ENCODE data around the gene TOMM34. TPM values are rescaled to one million over a fixed set of nuclear protein-coding genes. Genes with fewer than 3 reads are reported as not detected.

The TOMM34 gene
- total RNA-seq, 1 donor from 2014 or later: 19.3 TPM

DNA sequence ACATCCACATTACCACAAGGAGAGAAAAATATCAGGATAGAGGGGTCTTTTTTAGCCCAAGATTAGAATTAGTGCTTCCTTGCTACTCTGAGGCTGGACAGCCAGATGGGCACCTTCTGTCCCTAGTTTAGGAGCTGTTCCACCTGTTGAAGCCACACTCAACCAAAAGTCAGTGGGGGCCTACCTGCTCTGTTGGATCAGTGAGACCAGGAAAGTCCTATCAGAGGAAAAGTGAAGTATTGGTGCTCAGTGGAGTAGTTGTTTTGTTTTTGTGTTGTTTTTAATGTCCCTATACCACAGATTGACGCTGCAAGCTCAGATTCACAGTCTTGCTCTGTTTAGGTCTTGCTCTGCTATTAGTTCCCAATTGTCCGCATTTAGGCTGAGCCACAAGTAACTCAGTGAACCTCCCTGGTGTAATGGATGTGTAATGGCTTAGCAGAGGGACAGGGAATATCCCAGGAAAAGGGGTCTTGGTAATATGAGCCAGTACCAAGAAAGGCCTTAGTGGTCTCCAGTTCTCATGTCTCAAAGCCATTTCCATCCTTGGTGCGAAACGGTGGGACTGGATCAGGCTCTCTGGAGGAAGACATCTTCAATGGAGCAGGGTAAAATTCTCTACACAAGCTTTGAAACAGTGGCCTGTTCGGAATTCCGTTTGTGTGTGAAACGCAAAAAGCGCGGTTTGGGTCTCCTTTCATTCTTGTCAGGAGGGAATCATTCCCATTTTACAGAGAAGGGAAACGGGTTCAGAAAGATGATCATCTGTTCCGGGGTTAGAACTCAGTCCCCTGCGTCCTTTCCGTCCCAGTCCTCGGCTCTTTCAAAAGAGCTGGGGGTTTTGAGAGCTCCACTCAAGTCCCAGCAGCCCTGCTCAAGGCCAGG lies 51.0 kb downstream of the TOMM34 start:
- ATAC-seq: peak; percentile 8
- DNase-seq (ENCODE audit: low spot score): no peak
- intact Hi-C loops (cut with DNase I): no loop called here

DNA sequence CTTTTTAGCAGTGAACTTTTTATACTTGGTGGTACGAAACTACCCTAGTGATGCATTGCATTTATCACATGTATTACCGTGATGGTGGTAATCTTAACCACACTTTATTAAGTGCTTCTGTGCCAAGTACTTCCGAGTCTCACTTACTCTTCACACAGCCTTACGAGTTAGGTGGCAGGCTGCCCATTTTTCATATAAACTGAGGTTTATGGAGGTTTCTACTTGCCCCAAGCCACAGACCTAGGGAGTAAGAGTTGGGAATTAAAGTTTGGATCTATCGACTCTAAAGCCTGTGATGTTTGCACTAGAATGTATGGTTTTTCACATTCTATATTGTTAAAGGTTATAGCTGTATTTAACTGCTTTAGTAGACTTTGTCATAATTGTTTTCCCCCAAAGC lies 55.8 kb downstream of the TOMM34 start:
- intact Hi-C loops (cut with DNase I): no loop called here
- ATAC-seq: no peak
- DNase-seq (ENCODE audit: low spot score): no peak

DNA sequence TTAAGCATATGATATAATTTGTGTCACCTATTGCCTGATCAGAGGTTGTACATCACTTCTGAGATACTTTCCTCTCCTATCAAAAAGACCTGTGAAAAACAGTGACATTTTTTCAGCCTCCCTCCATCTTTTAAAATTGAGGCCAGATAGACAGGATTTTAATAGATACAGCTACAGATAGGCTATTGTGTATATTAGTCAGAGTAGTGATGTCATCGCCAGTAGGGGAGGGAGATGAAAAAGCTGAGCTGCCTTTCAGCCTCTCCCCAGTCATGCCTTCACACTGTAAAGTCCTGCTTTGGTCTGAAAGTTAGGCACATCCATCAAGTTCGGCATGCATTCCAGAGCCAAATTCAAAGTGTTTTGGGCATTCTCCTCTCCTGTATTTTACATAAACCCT lies 58.2 kb downstream of the TOMM34 start:
- DNase-seq (ENCODE audit: low spot score) (no peak), ATAC-seq (no peak)
- intact Hi-C loops (cut with DNase I): no loop called here

DNA sequence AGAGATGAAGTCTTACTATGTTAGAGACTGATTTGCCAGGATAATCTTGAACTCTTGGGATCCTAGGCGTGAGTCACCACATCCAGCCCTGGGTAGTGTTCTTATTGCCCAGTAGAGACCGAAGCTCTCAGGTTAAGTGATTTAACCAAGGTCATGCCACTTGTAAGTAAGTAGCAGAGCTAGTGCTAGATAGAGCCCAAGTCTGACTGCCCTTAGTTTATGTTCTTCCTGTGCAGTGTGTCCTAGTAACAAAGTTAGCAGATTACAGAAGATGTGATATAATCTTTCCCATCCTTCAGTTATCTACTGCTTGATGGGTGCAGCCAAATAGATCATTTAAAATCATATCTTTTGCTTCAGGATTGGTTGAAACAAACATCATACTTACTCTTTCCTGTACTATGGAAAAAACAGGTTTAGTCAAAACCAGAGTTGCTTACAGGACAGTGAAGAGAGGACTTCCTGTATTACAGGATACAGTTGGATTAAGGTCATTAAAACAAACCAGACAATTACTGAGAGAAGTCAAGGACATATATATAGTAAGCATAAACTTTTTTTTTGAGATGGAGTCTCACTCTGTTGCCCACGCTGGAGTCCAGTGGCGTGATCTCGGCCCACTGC lies 59.9 kb downstream of the TOMM34 start:
- DNase-seq (ENCODE audit: low spot score) (no peak), ATAC-seq (no peak)
- intact Hi-C loops (cut with DNase I): no loop called here

DNA sequence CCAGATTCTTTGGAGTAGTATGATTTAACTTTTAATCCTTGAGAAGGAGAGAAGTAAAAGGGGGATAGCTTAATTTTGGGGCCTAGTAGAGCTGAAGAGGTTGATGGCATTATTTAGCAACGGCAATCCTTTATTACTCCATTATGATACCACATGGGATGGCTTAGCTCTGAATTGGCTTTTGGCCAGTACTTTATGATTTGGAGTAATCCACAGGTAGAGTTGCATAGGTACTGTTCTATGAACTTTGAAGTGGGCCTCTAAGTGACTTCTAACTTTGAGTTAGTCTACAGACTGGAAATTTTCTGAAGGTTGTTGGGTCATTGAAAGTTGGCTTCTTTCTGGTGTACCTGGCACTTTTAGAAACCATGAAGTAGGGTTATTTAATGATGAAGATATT lies 63.1 kb downstream of the TOMM34 start:
- DNase-seq (ENCODE audit: low spot score) (no peak), ATAC-seq (no peak)
- intact Hi-C loops (cut with DNase I): no loop called here

DNA sequence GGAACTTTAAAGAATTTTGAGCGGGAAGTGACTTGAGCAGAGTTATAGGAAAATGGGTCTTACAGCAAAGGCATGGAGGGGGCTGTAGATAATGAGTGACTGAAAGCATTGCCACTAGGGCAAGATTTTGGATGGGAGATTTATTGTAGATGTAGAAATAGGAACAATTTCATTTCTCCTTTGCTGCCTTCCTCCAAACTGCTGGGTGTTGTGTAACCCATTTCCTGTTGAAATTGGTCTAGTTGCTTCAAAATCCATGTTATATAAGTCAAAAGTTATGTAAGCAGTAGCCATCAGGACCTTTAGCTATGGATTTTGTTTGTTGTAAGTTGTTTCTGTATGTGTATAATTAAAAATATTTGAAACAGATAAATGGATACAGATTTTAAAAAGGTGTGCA lies 63.6 kb downstream of the TOMM34 start:
- intact Hi-C loops (cut with DNase I): no loop called here
- DNase-seq (ENCODE audit: low spot score) (no peak), ATAC-seq (peak; percentile 57)

DNA sequence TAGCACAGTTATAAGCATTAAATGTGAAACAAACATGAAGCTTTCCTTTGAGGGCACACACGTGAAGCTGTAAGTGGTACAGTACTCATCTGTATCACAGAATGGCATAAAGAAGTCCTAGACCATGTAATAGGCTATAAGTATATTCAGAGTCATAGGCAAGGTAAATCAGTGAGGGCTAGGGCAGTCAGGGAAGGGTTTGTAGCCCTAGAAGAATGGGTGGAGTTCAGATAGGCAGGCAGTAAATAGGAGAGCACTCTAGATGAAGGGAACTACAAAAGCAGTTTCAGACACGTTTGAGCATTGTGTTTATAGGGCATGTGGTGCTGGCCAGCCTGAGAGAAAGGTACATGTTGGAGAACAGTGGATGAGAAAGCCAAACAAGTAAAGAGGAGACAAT lies 65.2 kb downstream of the TOMM34 start:
- intact Hi-C loops (cut with DNase I): no loop called here
- no peak for DNase-seq (ENCODE audit: low spot score)
- no peak for ATAC-seq

Other genes with a start within 250 kb of the TOMM34 start
- gene CCN5, start 245.0 kb downstream of the TOMM34 start, total RNA-seq: 147 TPM
- 3.2 TPM for gene KCNK15, start 214.5 kb downstream of the TOMM34 start, total RNA-seq
- gene RIMS4, start 149.9 kb downstream of the TOMM34 start, total RNA-seq: 8.0 TPM
- gene YWHAB, start 74.7 kb downstream of the TOMM34 start, total RNA-seq: 126 TPM
- 15.6 TPM for gene PABPC1L, start 50.3 kb downstream of the TOMM34 start, total RNA-seq
- 43.8 TPM for gene STK4, start 6.1 kb upstream of the TOMM34 start, total RNA-seq
- not detected for gene KCNS1, start 140.7 kb upstream of the TOMM34 start, total RNA-seq
- gene WFDC5, start 154.8 kb upstream of the TOMM34 start, total RNA-seq: not detected
- not detected for gene WFDC12, start 164.1 kb upstream of the TOMM34 start, total RNA-seq
- 1.8 TPM for gene PI3, start 214.5 kb upstream of the TOMM34 start, total RNA-seq
- not detected for gene SEMG1, start 246.6 kb upstream of the TOMM34 start, total RNA-seq

Measured in sciatic nerve (tissue), 2 donors.